HG02642 (cell line): ENCODE measurements around the gene TTC7B.

Source experiments
- ATAC-seq: cut with Tn5 transposase; IDR thresholded peaks from one replicate; pipeline ENCODE4 v1.9.1; 2021; ENCODE audit warnings: mild to moderate bottlenecking; ENCODE audit not compliant: unreplicated experiment, poor library complexity

TTC7B gene

GRCh38 chr14:90780519-90780918 lies 35.7 kb downstream of the TTC7B start:
- ATAC-seq: no peak

GRCh38 chr14:90778571-90779255 lies 37.5 kb downstream of the TTC7B start:
- ATAC-seq: no peak

DNA sequence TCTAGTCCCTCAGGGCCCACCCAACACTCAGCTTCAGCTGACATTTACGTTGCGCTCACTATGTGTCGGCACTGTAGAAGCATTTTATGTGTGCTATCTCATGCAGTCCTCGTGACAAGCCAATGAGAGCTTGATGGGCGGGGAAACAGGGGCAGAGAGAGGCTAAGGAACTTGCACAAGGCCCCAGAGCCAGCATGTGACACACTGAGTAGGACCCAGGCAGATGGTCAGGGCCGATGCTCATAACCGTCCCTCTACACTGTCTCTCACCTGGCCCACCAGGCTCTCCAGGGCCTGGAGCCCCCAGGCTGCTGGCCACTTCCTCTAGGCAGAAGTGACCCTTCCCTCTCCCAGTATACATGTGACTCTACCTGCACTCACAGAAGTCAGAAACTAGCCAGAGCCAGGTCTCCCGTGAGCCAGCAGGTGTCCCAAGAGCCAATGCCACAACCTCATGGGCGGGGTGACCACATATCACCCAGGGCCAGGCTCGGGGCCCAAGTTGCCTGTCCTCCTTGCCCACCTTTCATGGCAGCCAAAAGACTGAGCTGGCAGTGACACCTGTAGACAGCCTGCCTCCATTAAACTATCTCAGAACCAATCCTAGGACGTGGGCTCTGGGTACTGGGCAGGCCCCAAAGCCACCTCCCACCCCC lies 38.3 kb downstream of the TTC7B start:
- no peak for ATAC-seq

DNA sequence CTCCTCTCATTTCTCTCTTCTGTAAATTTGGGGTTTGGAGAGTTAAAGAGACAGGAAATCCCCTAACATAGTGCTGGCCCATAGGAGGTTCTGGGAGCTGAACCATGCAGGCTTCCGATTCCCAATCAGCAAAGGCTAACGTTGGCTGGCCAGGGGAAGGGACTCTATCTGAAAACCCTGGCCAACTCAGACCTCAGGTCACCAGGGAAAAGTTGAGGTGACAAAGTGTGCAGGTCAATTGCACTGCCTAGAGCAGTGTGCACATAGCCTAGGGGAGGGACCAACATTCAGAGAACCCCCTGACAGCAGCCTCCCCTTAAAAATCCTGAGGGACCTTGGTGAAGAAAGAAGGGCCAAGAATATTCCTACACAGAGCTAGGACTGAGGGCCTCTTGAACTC lies 38.9 kb downstream of the TTC7B start:
- no peak for ATAC-seq

DNA sequence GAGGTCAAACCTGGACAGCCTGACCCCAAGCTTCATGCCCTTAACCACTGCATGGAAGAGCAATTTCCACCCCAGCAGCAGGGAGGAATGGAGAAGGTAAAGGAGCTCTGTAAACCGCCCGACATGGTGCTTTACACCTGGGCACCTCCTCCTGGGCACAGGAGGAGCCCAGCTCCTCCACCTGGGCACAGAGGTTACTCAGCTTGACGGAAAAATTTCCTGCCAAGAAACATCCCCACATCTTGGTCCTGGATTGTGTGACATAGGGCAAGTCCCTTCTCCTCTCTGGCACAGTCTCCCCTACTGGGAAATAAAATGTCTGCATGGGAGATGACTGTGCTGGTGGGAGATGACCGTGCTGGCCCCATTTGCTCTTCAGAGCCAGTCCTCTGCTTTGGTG lies 40.8 kb downstream of the TTC7B start:
- no peak for ATAC-seq

- no peak for ATAC-seq
Observed at GRCh38 chr14:90774316-90774715, 41.9 kb downstream of the TTC7B start.

DNA sequence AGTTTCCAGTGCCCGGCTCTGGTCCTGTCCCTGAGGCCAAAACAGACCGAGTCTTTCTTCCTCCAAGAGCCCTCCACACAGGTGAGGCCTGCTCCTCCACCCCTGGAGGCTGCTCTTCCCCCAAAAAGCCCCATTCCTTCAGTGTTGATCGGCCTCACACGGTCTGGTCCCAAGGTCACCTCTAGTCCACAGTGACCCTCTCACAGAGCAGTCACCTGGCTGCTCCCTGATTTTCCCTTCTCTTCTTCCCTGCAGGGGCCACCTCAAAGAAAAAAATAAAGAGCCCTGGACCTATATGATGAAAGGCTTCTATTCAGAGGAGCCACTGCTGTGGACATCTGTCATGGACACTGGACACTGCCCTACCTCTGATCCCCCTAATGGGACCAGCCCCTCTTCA lies 42.5 kb downstream of the TTC7B start:
- no peak for ATAC-seq

- no peak for ATAC-seq
Observed at GRCh38 chr14:90773196-90773486, 43.1 kb downstream of the TTC7B start.

- no peak for ATAC-seq
Observed at GRCh38 chr14:90767899-90768298, 48.3 kb downstream of the TTC7B start.

- ATAC-seq: no peak
Observed at GRCh38 chr14:90760591-90761316, 55.5 kb downstream of the TTC7B start.

DNA sequence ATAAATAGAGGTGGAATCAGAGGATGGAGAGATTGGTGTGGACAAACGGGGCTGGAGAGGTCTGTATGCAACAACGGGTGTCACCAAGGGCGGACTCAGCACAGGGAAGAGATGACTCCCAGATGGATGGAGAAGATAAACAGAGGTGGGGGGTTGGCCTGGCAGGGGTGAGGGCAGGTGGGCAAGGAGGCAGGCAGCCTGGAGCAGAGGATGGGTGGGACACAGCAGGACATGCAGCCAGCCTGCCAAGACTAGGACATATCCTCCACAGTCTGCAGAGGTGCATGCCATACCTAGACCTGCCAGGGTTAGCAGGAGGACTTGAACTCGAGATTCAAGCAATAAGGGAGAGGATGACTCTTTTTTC lies 56.2 kb downstream of the TTC7B start:
- ATAC-seq: no peak

- ATAC-seq: no peak
Observed at GRCh38 chr14:90759370-90760077, 56.7 kb downstream of the TTC7B start.

DNA sequence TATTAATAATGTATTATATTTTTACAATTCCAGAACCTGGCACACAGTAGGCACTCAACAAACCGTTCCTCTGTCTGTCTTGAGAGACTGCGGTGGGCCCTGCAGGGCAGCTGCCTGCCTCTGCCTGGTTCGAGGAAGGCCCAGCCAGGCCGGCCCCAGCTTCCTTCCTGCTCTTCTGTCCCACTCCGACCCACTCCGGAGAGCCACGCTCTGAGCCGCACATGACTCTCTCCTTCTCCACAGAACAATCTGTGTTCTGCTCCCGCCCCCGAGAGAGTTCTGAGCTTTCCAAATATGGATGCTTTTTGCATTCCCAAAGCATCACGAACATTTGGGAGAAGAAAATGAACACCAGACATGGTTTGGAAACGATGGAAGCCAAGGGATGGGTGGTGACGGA lies 57.3 kb downstream of the TTC7B start:
- ATAC-seq: no peak

DNA sequence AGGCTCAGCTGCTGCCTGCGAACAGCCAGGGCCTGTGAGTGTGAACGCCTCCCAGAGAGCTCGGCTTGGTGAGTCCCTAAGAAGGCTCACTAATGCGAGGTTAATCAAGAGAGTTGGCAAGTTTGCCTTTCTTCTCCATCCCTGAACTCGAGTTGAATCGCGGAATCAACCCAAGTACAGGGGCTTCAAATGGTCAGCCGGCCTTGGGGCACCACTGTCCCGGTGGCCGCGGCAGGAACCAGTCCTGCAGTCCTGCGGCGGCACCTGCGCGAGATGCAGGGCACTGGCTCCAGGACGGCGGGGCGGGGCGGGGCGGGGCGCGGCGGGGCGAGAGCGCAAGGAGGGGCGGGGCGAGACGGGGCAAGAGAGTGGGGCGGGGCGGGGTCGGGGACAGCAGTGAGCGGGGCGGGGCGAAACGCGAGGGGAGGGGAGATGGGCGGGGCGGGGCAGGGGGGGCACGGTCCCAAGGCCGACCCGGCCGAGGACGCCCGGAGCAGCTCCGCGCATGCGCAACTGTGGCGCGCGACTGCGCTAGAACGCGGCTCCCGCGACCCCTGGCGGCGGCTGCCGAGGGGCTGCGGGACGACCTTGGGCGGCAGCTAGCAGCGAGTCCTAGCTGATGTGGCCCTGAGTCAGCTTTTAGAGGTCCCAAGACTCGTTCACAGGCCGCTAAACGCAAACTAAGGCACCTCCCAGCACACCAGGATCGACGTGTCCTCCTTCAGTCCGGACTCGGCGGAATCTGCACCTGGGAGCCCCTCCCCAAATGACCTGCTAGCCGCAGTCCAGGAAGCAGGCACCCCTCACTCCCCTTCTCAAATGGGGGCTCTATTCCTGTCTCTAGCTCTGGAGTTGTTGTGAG lies 58.0 kb downstream of the TTC7B start:
- peak; percentile 91 for ATAC-seq

GRCh38 chr14:90757452-90757851 lies 58.8 kb downstream of the TTC7B start:
- no peak for ATAC-seq

GRCh38 chr14:90756755-90757345 lies 59.4 kb downstream of the TTC7B start:
- no peak for ATAC-seq

- no peak for ATAC-seq
Observed at GRCh38 chr14:90755661-90756304, 60.4 kb downstream of the TTC7B start.

- no peak for ATAC-seq
Observed at GRCh38 chr14:90753456-90754005, 62.7 kb downstream of the TTC7B start.

- no peak for ATAC-seq
Observed at GRCh38 chr14:90750701-90751100, 65.5 kb downstream of the TTC7B start.
